HG02970 (cell line): ENCODE results near the gene RNF126.

Experiments used
- ATAC-seq: cut with Tn5 transposase; IDR thresholded peaks from one replicate; pipeline ENCODE4 v1.9.1; 2021; ENCODE audit warnings: mild to moderate bottlenecking, moderate library complexity, moderate number of reproducible peaks; ENCODE audit not compliant: unreplicated experiment, low FRiP score

Gene RNF126

GRCh38 chr19:648305-648704 lies 14.7 kb downstream of the RNF126 start:
- no peak for ATAC-seq

GRCh38 chr19:647566-648284 lies 15.3 kb downstream of the RNF126 start:
- no peak for ATAC-seq

- ATAC-seq: no peak
Observed at GRCh38 chr19:646779-647565, 16.0 kb downstream of the RNF126 start.

GRCh38 chr19:645912-646778 lies 16.9 kb downstream of the RNF126 start:
- no peak for ATAC-seq

- no peak for ATAC-seq
Observed at GRCh38 chr19:644789-645188, 18.2 kb downstream of the RNF126 start.

GRCh38 chr19:644363-644762 lies 18.7 kb downstream of the RNF126 start:
- ATAC-seq: no peak

GRCh38 chr19:643736-644135 lies 19.3 kb downstream of the RNF126 start:
- no peak for ATAC-seq

GRCh38 chr19:642767-643727 lies 20.0 kb downstream of the RNF126 start:
- no peak for ATAC-seq

- ATAC-seq: no peak
Observed at GRCh38 chr19:641702-642101, 21.3 kb downstream of the RNF126 start.

- no peak for ATAC-seq
Observed at GRCh38 chr19:640606-641189, 22.3 kb downstream of the RNF126 start.

- no peak for ATAC-seq
Observed at GRCh38 chr19:640161-640558, 22.9 kb downstream of the RNF126 start.

- peak; percentile 57 for ATAC-seq
Observed at GRCh38 chr19:639253-640160, 23.5 kb downstream of the RNF126 start, which contains the start of gene FGF22. Gene FGF22, plus strand, starts transcription at chr19:639879. Its CDS starts 47 bp downstream, at chr19:639926.

GRCh38 chr19:638906-639252 lies 24.1 kb downstream of the RNF126 start:
- no peak for ATAC-seq

- ATAC-seq: no peak
Observed at GRCh38 chr19:634975-635652, 27.9 kb downstream of the RNF126 start.

- ATAC-seq: no peak
Observed at GRCh38 chr19:633786-634639, 29.0 kb downstream of the RNF126 start.

- peak; percentile 92 for ATAC-seq
Observed at GRCh38 chr19:633068-633785, 29.8 kb downstream of the RNF126 start, which contains the start of gene POLRMT. Gene POLRMT, minus strand, starts transcription at chr19:633537. Its CDS starts 25 bp downstream, at chr19:633512.
